ENCODE results near the gene MXI1. TPM values are rescaled to one million over a fixed set of nuclear protein-coding genes. Genes with fewer than 3 reads are reported as not detected.

The MXI1 gene
- total RNA-seq, 1 experiment from 2014 or later = 19.5 TPM

DNA sequence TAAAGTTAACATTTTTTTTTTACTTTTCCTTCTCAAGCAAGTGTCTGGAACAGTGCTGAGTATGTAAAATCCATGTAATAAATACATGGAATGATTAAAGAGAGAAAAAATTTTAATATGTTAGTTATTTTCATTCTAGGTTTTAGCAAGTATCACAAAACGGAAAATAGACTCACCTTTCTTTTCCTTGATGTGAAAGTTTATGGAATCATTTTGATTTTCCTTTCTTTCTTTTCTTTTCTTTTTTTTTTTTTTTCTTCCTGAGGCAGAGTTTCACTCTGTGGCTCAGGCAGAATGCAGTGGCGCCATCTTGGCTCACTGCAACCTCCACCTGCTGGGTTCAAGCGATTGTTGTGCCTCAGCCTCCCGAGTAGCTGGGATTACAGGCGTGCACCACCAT lies 69.2 kb downstream of the MXI1 start:
- no peak overlapping the region for H3K27ac Mint-ChIP-seq (ENCODE audit: low read depth, unreplicated experiment)
- H3K4me1 Mint-ChIP-seq (ENCODE audit: insufficient read depth, unreplicated experiment) = peaks cover 10% of the 10 kb centered on the region
- intact Hi-C loops (cut with micrococcal nuclease) = no loop called here
- no TSS peak for BruUV-seq (replicated peaks)
- H3K27me3 Mint-ChIP-seq (ENCODE audit: insufficient read depth, unreplicated experiment) = no peaks in the 10 kb centered on the region
- peaks cover 25% of the 10 kb centered on the region for H3K36me3 Mint-ChIP-seq (ENCODE audit: insufficient read depth, unreplicated experiment)
- DNase-seq (ENCODE audit: unreplicated experiment) = no peak
- TF ChIP-seq, protein P1, sequence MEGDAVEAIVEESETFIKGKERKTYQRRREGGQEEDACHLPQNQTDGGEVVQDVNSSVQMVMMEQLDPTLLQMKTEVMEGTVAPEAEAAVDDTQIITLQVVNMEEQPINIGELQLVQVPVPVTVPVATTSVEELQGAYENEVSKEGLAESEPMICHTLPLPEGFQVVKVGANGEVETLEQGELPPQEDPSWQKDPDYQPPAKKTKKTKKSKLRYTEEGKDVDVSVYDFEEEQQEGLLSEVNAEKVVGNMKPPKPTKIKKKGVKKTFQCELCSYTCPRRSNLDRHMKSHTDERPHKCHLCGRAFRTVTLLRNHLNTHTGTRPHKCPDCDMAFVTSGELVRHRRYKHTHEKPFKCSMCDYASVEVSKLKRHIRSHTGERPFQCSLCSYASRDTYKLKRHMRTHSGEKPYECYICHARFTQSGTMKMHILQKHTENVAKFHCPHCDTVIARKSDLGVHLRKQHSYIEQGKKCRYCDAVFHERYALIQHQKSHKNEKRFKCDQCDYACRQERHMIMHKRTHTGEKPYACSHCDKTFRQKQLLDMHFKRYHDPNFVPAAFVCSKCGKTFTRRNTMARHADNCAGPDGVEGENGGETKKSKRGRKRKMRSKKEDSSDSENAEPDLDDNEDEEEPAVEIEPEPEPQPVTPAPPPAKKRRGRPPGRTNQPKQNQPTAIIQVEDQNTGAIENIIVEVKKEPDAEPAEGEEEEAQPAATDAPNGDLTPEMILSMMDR (IDR thresholded peaks at IDR 0.05; ENCODE audit: unreplicated experiment) = no peak
- no peaks in the 10 kb centered on the region for H3K9me3 Mint-ChIP-seq (ENCODE audit: unreplicated experiment)
- ChIA-PET POLR2A (interaction anchor here (0.9 kb wide), 1 partner anchor 139 kb away, joined by 3 read pairs; no protein-coding TSS in a partner anchor), CTCF (interaction anchor here (0.6 kb wide), 1 partner anchor 505 kb away, joined by 3 read pairs; no protein-coding TSS in a partner anchor)
- no peak overlapping the region for H3K4me3 Mint-ChIP-seq (ENCODE audit: unreplicated experiment)

DNA sequence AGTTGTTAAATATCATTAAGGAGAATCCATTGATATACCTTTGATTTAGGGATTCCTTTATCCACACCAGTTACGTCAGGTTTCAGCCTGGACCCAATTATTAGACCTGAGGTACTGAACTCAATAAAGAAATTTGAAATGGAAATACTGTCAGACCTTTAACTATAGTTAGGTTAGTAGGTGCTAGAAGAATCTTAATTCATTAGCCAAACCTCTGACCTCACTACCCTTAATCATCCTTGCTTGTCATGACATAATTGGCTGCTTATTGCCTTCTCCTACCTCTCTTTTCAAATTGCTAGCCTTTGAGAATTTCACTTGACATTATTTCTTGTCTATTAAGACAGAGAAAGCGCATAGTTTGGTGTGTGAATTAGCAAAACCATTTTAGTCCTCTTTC lies 70.2 kb downstream of the MXI1 start:
- TF ChIP-seq, protein P1 (IDR thresholded peaks at IDR 0.05; ENCODE audit: unreplicated experiment) = no peak
- Mint-ChIP-seq H3K36me3 (ENCODE audit: insufficient read depth, unreplicated experiment) (peaks cover 26% of the 10 kb centered on the region), H3K27ac (ENCODE audit: low read depth, unreplicated experiment) (no peak overlapping the region), H3K4me1 (ENCODE audit: insufficient read depth, unreplicated experiment) (peaks cover 10% of the 10 kb centered on the region), H3K4me3 (ENCODE audit: unreplicated experiment) (no peak overlapping the region), H3K27me3 (ENCODE audit: insufficient read depth, unreplicated experiment) (no peaks in the 10 kb centered on the region), H3K9me3 (ENCODE audit: unreplicated experiment) (no peaks in the 10 kb centered on the region)
- CTCF ChIA-PET = no interaction called here
- intact Hi-C loops (cut with micrococcal nuclease) = no loop called here
- POLR2A ChIA-PET = no interaction called here
- BruUV-seq (replicated peaks) = no TSS peak
- no peak for DNase-seq (ENCODE audit: unreplicated experiment)

DNA sequence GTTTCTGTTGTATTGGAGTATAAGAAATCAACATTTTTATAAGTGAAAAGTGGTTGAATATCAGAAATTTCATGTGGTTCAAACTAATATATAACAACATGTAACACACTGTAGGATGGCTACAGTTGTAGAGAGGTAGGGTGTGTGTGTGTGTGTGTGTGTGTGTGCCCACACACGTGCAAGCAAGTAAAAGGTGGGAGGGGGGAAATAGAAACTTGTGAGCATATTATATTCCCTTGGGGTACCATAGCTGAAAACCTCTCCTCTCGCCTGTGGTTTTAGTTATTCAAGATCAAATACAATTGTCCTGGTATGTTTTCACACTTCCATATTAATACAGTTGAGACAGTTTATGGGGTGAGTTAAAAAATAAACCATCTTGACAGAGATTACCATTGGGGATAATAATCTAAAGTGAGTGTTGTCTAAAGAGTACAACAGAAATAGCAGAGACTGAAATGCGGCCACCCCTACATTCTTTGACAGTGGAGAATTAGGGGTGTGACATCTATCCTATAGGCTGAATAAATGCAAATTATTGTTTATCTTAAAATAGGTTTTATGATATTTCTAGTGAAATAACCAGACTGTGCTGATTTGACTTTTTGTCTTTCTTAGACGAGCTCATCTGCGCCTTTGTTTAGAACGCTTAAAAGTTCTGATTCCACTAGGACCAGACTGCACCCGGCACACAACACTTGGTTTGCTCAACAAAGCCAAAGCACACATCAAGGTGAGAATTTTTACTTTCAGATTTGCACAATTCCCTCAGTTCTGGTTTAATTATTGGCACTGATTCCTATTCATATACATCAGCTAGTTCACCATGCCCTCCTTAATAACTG lies 71.4 kb downstream of the MXI1 start:
- CTCF ChIA-PET = interaction anchor here (0.5 to 6.6 kb wide), 48 partner anchors 8 to 703 kb away, joined by 3 to 62 read pairs (median 5); partner anchors contain the start of genes MXI1 and SMNDC1
- Mint-ChIP-seq H3K4me3 (ENCODE audit: unreplicated experiment) (no peak overlapping the region), H3K9me3 (ENCODE audit: unreplicated experiment) (no peaks in the 10 kb centered on the region), H3K36me3 (ENCODE audit: insufficient read depth, unreplicated experiment) (peaks cover 26% of the 10 kb centered on the region), H3K27me3 (ENCODE audit: insufficient read depth, unreplicated experiment) (no peaks in the 10 kb centered on the region), H3K4me1 (ENCODE audit: insufficient read depth, unreplicated experiment) (peaks cover 2% of the 10 kb centered on the region), H3K27ac (ENCODE audit: low read depth, unreplicated experiment) (no peak overlapping the region)
- TF ChIP-seq, protein P1 (IDR thresholded peaks at IDR 0.05; ENCODE audit: unreplicated experiment) = no peak
- intact Hi-C loops (cut with micrococcal nuclease) = loop anchor here (1.0 to 2.0 kb wide), 4 partner anchors 52 to 394 kb away; no protein-coding TSS in a partner anchor
- no TSS peak for BruUV-seq (replicated peaks)
- POLR2A ChIA-PET = interaction anchor here (0.6 to 2.4 kb wide), 7 partner anchors 11 to 141 kb away, joined by 3 to 29 read pairs (median 4); partner anchors contain the start of gene MXI1
- DNase-seq (ENCODE audit: unreplicated experiment) = no peak

DNA sequence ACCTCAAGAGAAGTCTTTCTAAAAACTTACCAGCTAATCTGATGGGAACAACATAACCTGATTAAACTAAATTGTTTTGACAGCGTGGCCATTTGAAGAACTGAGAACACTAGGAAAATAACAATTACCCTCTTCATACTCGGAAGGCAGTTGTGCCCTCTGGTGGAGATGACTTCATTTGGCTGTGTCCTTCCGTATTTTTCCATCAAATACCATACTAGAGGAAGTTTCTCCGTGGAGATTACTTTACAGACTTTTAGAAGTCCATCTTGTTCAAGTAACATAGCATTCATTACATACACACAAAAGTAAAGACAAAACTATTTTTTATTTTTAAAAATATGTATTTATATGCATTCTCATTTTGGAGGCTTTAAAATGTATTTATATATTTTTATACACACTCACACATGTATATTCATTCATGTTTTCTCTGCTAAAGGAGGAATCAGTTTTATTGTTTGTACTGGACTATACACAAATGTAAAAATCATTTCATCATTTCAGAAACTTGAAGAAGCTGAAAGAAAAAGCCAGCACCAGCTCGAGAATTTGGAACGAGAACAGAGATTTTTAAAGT lies 72.1 kb downstream of the MXI1 start:
- Mint-ChIP-seq H3K36me3 (ENCODE audit: insufficient read depth, unreplicated experiment) (peaks cover 33% of the 10 kb centered on the region), H3K27me3 (ENCODE audit: insufficient read depth, unreplicated experiment) (no peaks in the 10 kb centered on the region), H3K9me3 (ENCODE audit: unreplicated experiment) (no peaks in the 10 kb centered on the region), H3K4me3 (ENCODE audit: unreplicated experiment) (no peak overlapping the region), H3K27ac (ENCODE audit: low read depth, unreplicated experiment) (no peak overlapping the region), H3K4me1 (ENCODE audit: insufficient read depth, unreplicated experiment) (no peaks in the 10 kb centered on the region)
- CTCF ChIA-PET = interaction anchor here (0.6 to 6.6 kb wide), 49 partner anchors 8 to 1467 kb away, joined by 3 to 62 read pairs (median 5); partner anchors contain the start of genes MXI1 and SMNDC1
- no TSS peak for BruUV-seq (replicated peaks)
- peak; percentile 71 for DNase-seq (ENCODE audit: unreplicated experiment)
- TF ChIP-seq, protein P1 (IDR thresholded peaks at IDR 0.05; ENCODE audit: unreplicated experiment) = peak; percentile 80
- POLR2A ChIA-PET = interaction anchor here (0.6 to 2.4 kb wide), 8 partner anchors 10 to 142 kb away, joined by 3 to 29 read pairs (median 4); partner anchors contain the start of gene MXI1
- intact Hi-C loops (cut with micrococcal nuclease) = loop anchor here (1.0 to 2.0 kb wide), 4 partner anchors 53 to 395 kb away; no protein-coding TSS in a partner anchor

All from MCF 10A (cell line).